HCT116 (cell line): ENCODE data around the gene HSPA12B. TPM values are rescaled to one million over a fixed set of nuclear protein-coding genes. Genes with fewer than 3 reads are reported as not detected.

Experiments
- ATAC-seq: fragments of 200-7000 bp; cut with Tn5 transposase; 2 replicates; pipeline ENCODE4 v1.9.1; 2020; ENCODE audit warnings: mild to moderate bottlenecking, moderate library complexity
- BruUV-seq: library from RNA; stranded (reverse); fragments of 400-500 nt; replicated peaks from 2 replicates; lab custom pipeline; 2021; lab: Mats Ljungman, UMichigan
- CTCF ChIA-PET: fragments of 300-600 bp; sonication (Branson Sonifier 250); formaldehyde crosslinking; loops from one replicate; lab custom pipeline; 2021; ENCODE audit warnings: antibody characterized with exemption; lab: Charles Lee
- POLR2A ChIA-PET: fragments of 300-600, 350-600 bp; sonication (Branson Sonifier 250); formaldehyde crosslinking; loops from one replicate; lab custom pipeline; 2021; ENCODE audit warnings: antibody characterized with exemption; lab: Charles Lee
- RAD21 ChIA-PET, 2 experiments: fragments of 300-600 bp; sonication (Branson Sonifier 250); formaldehyde crosslinking; loops; one replicate each; lab custom pipeline; 2023; ENCODE audit warnings: low total read pairs in 2 of 2; ENCODE audit not compliant: uncharacterized antibody in 2 of 2, unreplicated experiment in 2 of 2, low non-redundant PET in 1 of 2; lab: Charles Lee
- DNase-seq: peaks from one replicate; pipeline ENCODE4 v3.0.0-alpha.2; 2010; ENCODE audit warnings: low read depth, low spot score
- H2AFZ ChIP-seq: fragments of 200-600 bp; shearing (Covaris generic), sonication (generic); 2 replicates; pipeline ENCODE4 v1.6.1; 2017; ENCODE audit warnings: low read depth, mixed run types, mixed read lengths, antibody characterized with exemption, low read length; ENCODE audit not compliant: poor library complexity, severe bottlenecking
- H3K27ac ChIP-seq: 2 replicates; pipeline ENCODE4 v1.5.1; 2012; ENCODE audit warnings: low read depth, low read length
- H3K27me3 ChIP-seq: fragments of 200-600 bp; sonication (generic); 2 replicates; pipeline ENCODE4 v1.6.1; 2016; ENCODE audit warnings: mixed run types, low read length, mixed read lengths; ENCODE audit not compliant: insufficient read depth
- H3K36me3 ChIP-seq, 2 experiments: fragments of 200-500 bp in 1 of 2; fragments of 200-600 bp in 1 of 2; sonication (Bioruptor generic) in 1 of 2; sonication (generic) in 1 of 2; 2 replicates each; pipeline versions ENCODE4 v1.5.1 to v1.6.1; 2014 to 2016; ENCODE audit warnings: low read length in 2 of 2, inconsistent platforms in 1 of 2, mixed read lengths in 1 of 2, mixed run types in 1 of 2; ENCODE audit not compliant: insufficient read depth in 2 of 2, control insufficient read depth in 1 of 2
- H3K4me1 ChIP-seq, 2 experiments: fragments of 200-600 bp in 1 of 2; sonication (generic) in 1 of 2; 2 replicates each; pipeline versions ENCODE4 v1.5.1 to v1.6.1; 2012 to 2017; ENCODE audit warnings: low read length in 2 of 2, inconsistent platforms in 1 of 2, mild to moderate bottlenecking in 1 of 2, mixed read lengths in 1 of 2, mixed run types in 1 of 2, moderate library complexity in 1 of 2; ENCODE audit not compliant: insufficient read depth in 2 of 2, control insufficient read depth in 1 of 2
- H3K4me2 ChIP-seq: fragments of 200-600 bp; sonication (generic); 2 replicates; pipeline ENCODE4 v1.6.1; 2017; ENCODE audit warnings: mixed run types, low read length, mixed read lengths
- H3K4me3 ChIP-seq, 2 experiments: fragments of 200-600 bp in 1 of 2; sonication (generic) in 1 of 2; replicated peaks in 1 of 2; 2 replicates each; pipeline ENCODE4 v1.5.1; 2011 to 2016; ENCODE audit warnings: low read length in 2 of 2, control low read depth in 1 of 2, low read depth in 1 of 2, mild to moderate bottlenecking in 1 of 2, mixed read lengths in 1 of 2, mixed run types in 1 of 2
- H3K79me2 ChIP-seq: fragments of 200-600 bp; sonication (generic); 2 replicates; pipeline ENCODE4 v1.6.1; 2017; ENCODE audit warnings: mild to moderate bottlenecking, mixed run types, low read length, moderate library complexity, mixed read lengths; ENCODE audit not compliant: insufficient read depth
- H3K9ac ChIP-seq: fragments of 200-600 bp; sonication (generic); 2 replicates; pipeline ENCODE4 v1.6.1; 2016; ENCODE audit warnings: low read length, mixed read lengths
- H3K9me2 ChIP-seq: fragments of 200-600 bp; sonication (generic), shearing (Covaris generic); 2 replicates; pipeline ENCODE4 v1.6.1; 2017; ENCODE audit warnings: mixed run types, mild to moderate bottlenecking, moderate library complexity; ENCODE audit not compliant: insufficient read depth
- H3K9me3 ChIP-seq, 2 experiments: fragments of 200-500 bp in 1 of 2; fragments of 200-600 bp in 1 of 2; sonication (Bioruptor generic) in 1 of 2; sonication (generic) in 1 of 2; 2 replicates each; pipeline ENCODE4 v1.6.1; 2014 to 2017; ENCODE audit warnings: low read length in 2 of 2, mixed read lengths in 2 of 2, inconsistent platforms in 1 of 2, low read depth in 1 of 2, mild to moderate bottlenecking in 1 of 2, mixed run types in 1 of 2, moderate library complexity in 1 of 2; ENCODE audit not compliant: control insufficient read depth in 1 of 2, insufficient read depth in 1 of 2
- H4K20me1 ChIP-seq: fragments of 200-600 bp; sonication (generic), shearing (Covaris generic); 2 replicates; pipeline ENCODE4 v1.6.1; 2017; ENCODE audit warnings: mixed run types, mild to moderate bottlenecking, moderate library complexity; ENCODE audit not compliant: insufficient read depth
- CEBPB ChIP-seq: IDR thresholded peaks from 2 replicates; pipeline ENCODE4 v1.6.1; 2012; ENCODE audit warnings: low read depth
- EZH2 ChIP-seq: fragments of 200-600 bp; sonication (generic); IDR thresholded peaks from 2 replicates; pipeline ENCODE4 v1.6.1; 2017; ENCODE audit warnings: antibody characterized with exemption, mixed run types
- EZH2phosphoT487 ChIP-seq: fragments of 200-600 bp; IDR thresholded peaks from 2 replicates; pipeline ENCODE4 v1.6.1; 2018; ENCODE audit warnings: antibody characterized with exemption, borderline replicate concordance
- JUND ChIP-seq: IDR thresholded peaks from 2 replicates; pipeline ENCODE4 v1.6.1; 2012
- SP1 ChIP-seq: IDR thresholded peaks from 2 replicates; pipeline ENCODE4 v1.6.1; 2012; ENCODE audit warnings: low read depth
- intact Hi-C: fragments of 100-400 bp; cut with micrococcal nuclease; formaldehyde crosslinking; loops from 2 replicates; pipeline ENCODE4 v1.10.0; 2022
- total RNA-seq: library from RNA; stranded (reverse); gene quantifications from one replicate; pipeline ENCODE4 v1.2.1, GENCODE V29; 2021; ENCODE audit not compliant: unreplicated experiment
- TF ChIP-seq, protein P1 (sequence below): IDR thresholded peaks from 2 replicates; pipeline ENCODE4 v1.6.1; 2012
- TF ChIP-seq, protein P2 (sequence below): IDR thresholded peaks from 2 replicates; pipeline ENCODE4 v1.6.1; 2012; ENCODE audit warnings: low read depth

HSPA12B gene
- total RNA-seq, 1 experiment from 2014 or later: not detected

DNA sequence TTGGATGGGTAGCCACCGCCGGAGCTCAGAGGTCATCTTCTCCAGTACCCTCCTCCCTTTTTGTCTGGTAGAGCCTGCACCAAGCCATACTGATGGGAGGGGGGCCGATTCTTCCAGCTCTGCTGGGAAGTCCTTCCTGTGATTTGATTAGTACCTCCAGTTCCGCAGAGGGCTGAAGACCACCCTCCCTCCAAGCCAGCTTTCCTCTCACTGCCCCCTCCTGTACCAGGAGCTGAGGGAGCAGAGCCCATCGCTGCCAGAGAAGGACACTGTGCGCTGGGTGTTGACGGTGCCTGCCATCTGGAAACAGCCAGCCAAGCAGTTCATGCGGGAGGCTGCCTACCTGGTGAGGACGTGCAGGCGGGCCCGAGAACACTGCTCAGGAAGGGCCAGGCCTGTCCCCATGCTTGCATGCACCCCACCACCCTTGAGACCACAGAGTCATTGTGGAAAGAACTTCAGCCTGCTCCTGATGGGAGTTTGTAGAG is 13.2 kb downstream of the HSPA12B start:
- CTCF ChIA-PET: interaction anchor here (0.9 to 1.8 kb wide), 5 partner anchors 9 to 268 kb away, joined by 3 to 13 read pairs (median 5); no protein-coding TSS in a partner anchor
- H2AFZ ChIP-seq: no peak overlapping the region
- H3K4me1 ChIP-seq: peaks cover 9 to 23% of the 10 kb centered on the region in 2 experiments
- H3K4me2 ChIP-seq: peak overlapping the region; percentile 88; the same call in 1 of the 2 replicates
- no peak overlapping the region for H3K9ac ChIP-seq
- DNase-seq: no peak
- TF ChIP-seq, protein P1, sequence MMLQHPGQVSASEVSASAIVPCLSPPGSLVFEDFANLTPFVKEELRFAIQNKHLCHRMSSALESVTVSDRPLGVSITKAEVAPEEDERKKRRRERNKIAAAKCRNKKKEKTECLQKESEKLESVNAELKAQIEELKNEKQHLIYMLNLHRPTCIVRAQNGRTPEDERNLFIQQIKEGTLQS: no peak
- TF ChIP-seq EZH2 (no peak), SP1 (no peak), JUND (no peak), CEBPB (no peak), EZH2phosphoT487 (no peak)
- TF ChIP-seq, protein P2, sequence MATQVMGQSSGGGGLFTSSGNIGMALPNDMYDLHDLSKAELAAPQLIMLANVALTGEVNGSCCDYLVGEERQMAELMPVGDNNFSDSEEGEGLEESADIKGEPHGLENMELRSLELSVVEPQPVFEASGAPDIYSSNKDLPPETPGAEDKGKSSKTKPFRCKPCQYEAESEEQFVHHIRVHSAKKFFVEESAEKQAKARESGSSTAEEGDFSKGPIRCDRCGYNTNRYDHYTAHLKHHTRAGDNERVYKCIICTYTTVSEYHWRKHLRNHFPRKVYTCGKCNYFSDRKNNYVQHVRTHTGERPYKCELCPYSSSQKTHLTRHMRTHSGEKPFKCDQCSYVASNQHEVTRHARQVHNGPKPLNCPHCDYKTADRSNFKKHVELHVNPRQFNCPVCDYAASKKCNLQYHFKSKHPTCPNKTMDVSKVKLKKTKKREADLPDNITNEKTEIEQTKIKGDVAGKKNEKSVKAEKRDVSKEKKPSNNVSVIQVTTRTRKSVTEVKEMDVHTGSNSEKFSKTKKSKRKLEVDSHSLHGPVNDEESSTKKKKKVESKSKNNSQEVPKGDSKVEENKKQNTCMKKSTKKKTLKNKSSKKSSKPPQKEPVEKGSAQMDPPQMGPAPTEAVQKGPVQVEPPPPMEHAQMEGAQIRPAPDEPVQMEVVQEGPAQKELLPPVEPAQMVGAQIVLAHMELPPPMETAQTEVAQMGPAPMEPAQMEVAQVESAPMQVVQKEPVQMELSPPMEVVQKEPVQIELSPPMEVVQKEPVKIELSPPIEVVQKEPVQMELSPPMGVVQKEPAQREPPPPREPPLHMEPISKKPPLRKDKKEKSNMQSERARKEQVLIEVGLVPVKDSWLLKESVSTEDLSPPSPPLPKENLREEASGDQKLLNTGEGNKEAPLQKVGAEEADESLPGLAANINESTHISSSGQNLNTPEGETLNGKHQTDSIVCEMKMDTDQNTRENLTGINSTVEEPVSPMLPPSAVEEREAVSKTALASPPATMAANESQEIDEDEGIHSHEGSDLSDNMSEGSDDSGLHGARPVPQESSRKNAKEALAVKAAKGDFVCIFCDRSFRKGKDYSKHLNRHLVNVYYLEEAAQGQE: no peak
- POLR2A ChIA-PET: interaction anchor here (0.9 kb wide), 1 partner anchor 22 kb away, joined by 4 read pairs; the partner anchor contains the start of gene ADISSP
- no peaks in the 10 kb centered on the region for H3K9me2 ChIP-seq
- no peaks in the 10 kb centered on the region for H3K9me3 ChIP-seq
- RAD21 ChIA-PET: interaction anchor here in 1 of 2 experiments (1.0 kb wide), 1 partner anchor 30 kb away, joined by 3 read pairs; no protein-coding TSS in a partner anchor
- H3K79me2 ChIP-seq: no peaks in the 10 kb centered on the region
- H3K27me3 ChIP-seq: no peaks in the 10 kb centered on the region
- H4K20me1 ChIP-seq: no peaks in the 10 kb centered on the region
- no TSS peak for BruUV-seq
- H3K4me3 ChIP-seq: no peak overlapping the region
- H3K27ac ChIP-seq: no peak overlapping the region
- no peak for ATAC-seq
- no peaks in the 10 kb centered on the region; a peak in 1 of 4 replicates for H3K36me3 ChIP-seq
- intact Hi-C loops: loop anchor here (2.0 kb wide), 1 partner anchor 69 kb away; no protein-coding TSS in a partner anchor
